Memory B cell (primary cell): Measurements from ENCODE around the gene JMJD8.

Experiments
- ATAC-seq: fragments of 150-1000 bp; cut with Tn5 transposase; 2 replicates; pipeline ENCODE4 v1.10.0; 2021; ENCODE audit warnings: low read depth, mild to moderate bottlenecking, moderate library complexity
- DNase-seq, 2 donors: peaks; one replicate each; pipeline ENCODE4 v3.0.0; 2022; ENCODE audit warnings: low spot score in 2 of 2
- H3K27ac Mint-ChIP-seq: one replicate; pipeline ENCODE4 v1.8.0; 2022; ENCODE audit warnings: mild to moderate bottlenecking, moderate library complexity, mixed read lengths
- H3K27me3 Mint-ChIP-seq: one replicate; pipeline ENCODE4 v1.8.0; 2022; ENCODE audit warnings: mixed read lengths
- H3K36me3 Mint-ChIP-seq: one replicate; pipeline ENCODE4 v1.8.0; 2022; ENCODE audit warnings: mild to moderate bottlenecking, mixed read lengths
- H3K4me1 Mint-ChIP-seq: one replicate; pipeline ENCODE4 v1.8.0; 2022; ENCODE audit warnings: mixed read lengths
- H3K4me3 Mint-ChIP-seq: one replicate; pipeline ENCODE4 v1.8.0; 2022; ENCODE audit warnings: mild to moderate bottlenecking, moderate library complexity, mixed read lengths
- H3K9me3 Mint-ChIP-seq: one replicate; pipeline ENCODE4 v1.8.0; 2022; ENCODE audit warnings: mixed read lengths

The JMJD8 gene

DNA sequence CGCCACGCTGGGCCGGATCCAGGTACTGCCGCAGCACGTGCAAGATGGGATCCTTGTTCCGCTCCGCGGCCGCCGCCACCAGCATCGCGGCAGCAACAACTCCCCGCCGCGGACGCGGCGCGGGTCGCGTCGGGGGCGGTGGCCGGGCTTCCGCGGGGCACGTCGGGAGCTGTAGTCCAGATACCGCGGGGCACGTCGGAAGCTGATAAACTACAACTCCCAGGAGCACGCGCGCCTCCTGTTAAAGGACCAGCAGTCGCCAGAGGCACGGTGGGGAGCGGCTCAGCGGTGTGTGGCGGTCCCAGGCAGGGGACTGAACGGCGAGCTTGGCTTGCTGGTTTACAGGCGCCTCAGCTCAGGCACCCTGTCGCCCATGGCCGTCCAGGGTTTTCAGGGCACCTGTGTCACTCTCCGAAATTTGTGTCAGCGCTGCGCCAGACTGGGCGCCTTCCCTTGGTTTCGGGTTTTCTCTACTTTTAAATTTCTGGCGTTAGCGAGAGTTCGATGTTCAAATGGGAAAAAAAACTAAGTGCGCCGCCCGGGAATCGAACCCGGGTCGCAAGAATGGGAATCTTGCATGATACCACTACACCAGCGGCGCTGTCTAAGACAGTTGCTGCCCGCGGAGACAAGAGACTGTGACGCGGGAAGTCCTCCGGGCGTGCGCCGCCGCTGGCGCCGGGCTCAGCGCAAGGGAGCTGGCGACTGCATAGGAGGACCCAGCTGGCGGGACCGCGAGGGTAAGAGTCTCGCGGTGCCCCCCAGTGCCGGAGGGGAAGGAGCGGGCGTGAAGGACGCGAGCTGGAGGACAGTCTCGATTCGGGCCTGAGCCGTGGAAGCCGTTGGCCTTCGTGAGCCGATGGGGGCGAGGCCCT lies 47.7 kb downstream of the JMJD8 start, which contains the start of gene METTL26:
METTL26 (minus strand) TSS at position 100 of the 875 bp plus-strand sequence; CDS start at position 85, 15 bp downstream.
- H3K27me3 Mint-ChIP-seq, result peaks cover 3% of the 10 kb centered on the region
- ATAC-seq (peak; percentile 84), DNase-seq (peak; percentile 92 to 98)
- no peaks in the 10 kb centered on the region for H3K36me3 Mint-ChIP-seq
- H3K9me3 Mint-ChIP-seq, result no peaks in the 10 kb centered on the region
- H3K27ac Mint-ChIP-seq, result peak within 1 kb of the TSS; percentile 99
- H3K4me3 Mint-ChIP-seq, result peak within 1 kb of the TSS; percentile 96
- H3K4me1 Mint-ChIP-seq, result peaks cover 13% of the 10 kb centered on the region

GRCh38 chr16:635573-636205 lies 48.4 kb downstream of the JMJD8 start:
- no peaks in the 10 kb centered on the region for H3K9me3 Mint-ChIP-seq
- H3K4me3 Mint-ChIP-seq, result peak overlapping the region; percentile 96
- ATAC-seq, result no peak
- DNase-seq, result no peak
- H3K36me3 Mint-ChIP-seq, result no peaks in the 10 kb centered on the region
- peaks cover 13% of the 10 kb centered on the region for H3K4me1 Mint-ChIP-seq
- peaks cover 3% of the 10 kb centered on the region for H3K27me3 Mint-ChIP-seq
- peak overlapping the region; percentile 99 for H3K27ac Mint-ChIP-seq

DNA sequence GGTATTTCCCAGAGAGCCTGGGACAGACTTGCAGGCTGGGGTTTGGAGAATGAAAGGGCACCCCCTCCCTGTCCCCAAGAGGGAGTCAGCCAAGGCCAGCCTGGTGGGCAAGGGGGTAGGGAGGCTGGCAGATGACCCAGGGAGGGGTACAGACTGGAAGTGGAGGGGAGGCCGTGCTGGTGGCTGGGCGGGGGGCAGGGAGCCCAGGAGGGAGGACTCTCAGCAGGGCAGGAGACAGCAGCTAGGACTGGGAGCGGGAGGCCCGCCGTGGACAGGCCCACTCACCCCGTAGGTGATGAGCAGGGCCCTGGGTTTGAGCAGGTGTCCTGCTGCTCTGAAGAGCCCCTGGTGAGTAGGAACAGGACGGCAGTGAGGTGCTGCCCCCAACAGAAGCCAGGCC lies 49.1 kb downstream of the JMJD8 start:
- DNase-seq (no peak), ATAC-seq (no peak)
- Mint-ChIP-seq H3K4me1 (peaks cover 13% of the 10 kb centered on the region), H3K4me3 (peak overlapping the region; percentile 82), H3K36me3 (no peaks in the 10 kb centered on the region), H3K9me3 (no peaks in the 10 kb centered on the region), H3K27me3 (peaks cover 3% of the 10 kb centered on the region), H3K27ac (no peak overlapping the region)

GRCh38 chr16:634051-634670 lies 50.0 kb downstream of the JMJD8 start:
- no peak overlapping the region for H3K27ac Mint-ChIP-seq
- peaks cover 13% of the 10 kb centered on the region for H3K4me1 Mint-ChIP-seq

GRCh38 chr16:633336-634050 lies 50.6 kb downstream of the JMJD8 start:
- no peaks in the 10 kb centered on the region for H3K36me3 Mint-ChIP-seq
- H3K4me3 Mint-ChIP-seq, result no peak overlapping the region
- H3K27ac Mint-ChIP-seq, result no peak overlapping the region
- peaks cover 3% of the 10 kb centered on the region for H3K27me3 Mint-ChIP-seq
- no peak for ATAC-seq
- H3K9me3 Mint-ChIP-seq, result no peaks in the 10 kb centered on the region
- no peak for DNase-seq
- peaks cover 10% of the 10 kb centered on the region for H3K4me1 Mint-ChIP-seq

More at GRCh38 chr16:634051-634670, 50.0 kb downstream of the JMJD8 start:
- ATAC-seq (no peak), DNase-seq (no peak)
- H3K9me3 Mint-ChIP-seq, result no peaks in the 10 kb centered on the region
- H3K36me3 Mint-ChIP-seq, result no peaks in the 10 kb centered on the region
- peaks cover 3% of the 10 kb centered on the region for H3K27me3 Mint-ChIP-seq
- peak overlapping the region; percentile 61 for H3K4me3 Mint-ChIP-seq

- Mint-ChIP-seq H3K27me3 (peaks cover 3% of the 10 kb centered on the region), H3K4me3 (no peak overlapping the region), H3K9me3 (no peaks in the 10 kb centered on the region), H3K36me3 (no peaks in the 10 kb centered on the region), H3K4me1 (peaks cover 7% of the 10 kb centered on the region), H3K27ac (no peak overlapping the region)
- ATAC-seq (no peak), DNase-seq (no peak)
Observed at GRCh38 chr16:632486-633335, 51.4 kb downstream of the JMJD8 start.

DNA sequence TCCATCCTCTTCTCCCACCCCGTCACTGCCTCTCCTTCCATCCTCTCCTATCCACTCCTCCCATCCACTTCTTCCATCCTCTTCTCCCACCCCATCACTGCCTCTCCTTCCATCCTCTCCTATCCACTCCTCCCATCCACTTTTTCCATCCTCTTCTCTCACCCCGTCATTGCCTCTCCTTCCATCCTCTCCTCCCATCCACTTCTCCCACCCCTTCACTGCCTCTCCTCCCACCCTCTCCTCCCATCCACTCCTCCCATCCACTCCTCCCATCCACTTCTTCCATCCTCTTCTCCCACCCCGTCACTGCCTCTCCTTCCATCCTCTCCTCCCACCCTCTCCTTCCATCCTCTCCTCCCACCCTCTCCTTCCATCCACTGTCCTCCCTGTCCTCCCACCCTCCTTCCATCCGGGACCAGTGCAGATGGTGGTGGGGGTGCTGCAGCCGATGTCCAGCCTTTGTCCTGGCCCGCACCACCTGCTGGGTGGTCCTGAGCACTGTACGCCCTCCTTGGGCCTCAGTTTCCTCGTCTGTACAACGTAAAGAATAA lies 52.3 kb downstream of the JMJD8 start:
- DNase-seq, result no peak
- H3K4me1 Mint-ChIP-seq, result peaks cover 7% of the 10 kb centered on the region
- no peak for ATAC-seq
- H3K27me3 Mint-ChIP-seq, result peaks cover 3% of the 10 kb centered on the region
- H3K27ac Mint-ChIP-seq, result no peak overlapping the region
- no peak overlapping the region for H3K4me3 Mint-ChIP-seq
- no peaks in the 10 kb centered on the region for H3K36me3 Mint-ChIP-seq
- no peaks in the 10 kb centered on the region for H3K9me3 Mint-ChIP-seq
